Activated CD8-positive, alpha-beta T cell treated with anti-CD3 and anti-CD28 coated beads for 36 hours (primary cell): Measurements from ENCODE around the gene MST1R. TPM values are rescaled to one million over a fixed set of nuclear protein-coding genes. Genes with fewer than 3 reads are reported as not detected.

ENCODE experiments used
- ATAC-seq: fragments of 200-7000 bp; cut with Tn5 transposase; one replicate; pipeline ENCODE4 v1.10.0; 2021; ENCODE audit warnings: mild to moderate bottlenecking, moderate library complexity
- CTCF ChIA-PET: fragments of 350-600 bp; sonication (Branson Sonifier 250); formaldehyde crosslinking; loops from one replicate; lab custom pipeline; 2021; ENCODE audit warnings: antibody characterized with exemption; lab: Charles Lee
- POLR2A ChIA-PET: fragments of 350-600 bp; sonication (Branson Sonifier 250); formaldehyde crosslinking; loops from one replicate; lab custom pipeline; 2021; ENCODE audit warnings: antibody characterized with exemption; lab: Charles Lee
- DNase-seq: peaks from one replicate; pipeline ENCODE4 v3.0.0-alpha.2; 2020
- H3K27ac Mint-ChIP-seq: one replicate; pipeline ENCODE4 v1.8.0; 2021; ENCODE audit warnings: mild to moderate bottlenecking, mixed read lengths
- H3K27me3 Mint-ChIP-seq: one replicate; pipeline ENCODE4 v1.8.0; 2021; ENCODE audit warnings: mixed read lengths
- H3K36me3 Mint-ChIP-seq: one replicate; pipeline ENCODE4 v1.8.0; 2021; ENCODE audit warnings: low read depth, mixed read lengths
- H3K4me1 Mint-ChIP-seq: one replicate; pipeline ENCODE4 v1.8.0; 2021; ENCODE audit warnings: low read depth, mixed read lengths
- H3K4me3 Mint-ChIP-seq: one replicate; pipeline ENCODE4 v1.8.0; 2021; ENCODE audit warnings: mild to moderate bottlenecking, moderate library complexity, mixed read lengths
- H3K9me3 Mint-ChIP-seq: one replicate; pipeline ENCODE4 v1.8.0; 2021; ENCODE audit warnings: mixed read lengths
- CTCF ChIP-seq: fragments of 200-600 bp; IDR thresholded peaks from one replicate; pipeline ENCODE4 v1.8.0; 2022; ENCODE audit warnings: antibody characterized with exemption, mild to moderate bottlenecking
- intact Hi-C: fragments of 100-400 bp; cut with micrococcal nuclease; formaldehyde crosslinking; loops from one replicate; pipeline ENCODE4 v1.10.0; 2022
- total RNA-seq, 2 experiments: library from RNA; stranded (reverse); gene quantifications; one replicate each; pipeline ENCODE4 v1.2.3, GENCODE V29; 2021

MST1R gene
- total RNA-seq, 2 experiments from 2014 or later, result 0.79 to 1.1 TPM

- Mint-ChIP-seq H3K4me1 (peaks cover 2% of the 10 kb centered on the region), H3K27me3 (no peaks in the 10 kb centered on the region), H3K4me3 (no peak overlapping the region), H3K9me3 (no peaks in the 10 kb centered on the region), H3K27ac (no peak overlapping the region), H3K36me3 (peaks cover 7% of the 10 kb centered on the region)
- intact Hi-C loops, result no loop called here
- ATAC-seq, result no peak
- CTCF ChIA-PET, result interaction anchor here (1.4 kb wide), 1 partner anchor 74 kb away, joined by 3 read pairs; no protein-coding TSS in a partner anchor
- no peak for TF ChIP-seq CTCF
- POLR2A ChIA-PET, result no interaction called here
- no peak for DNase-seq
Observed at GRCh38 chr3:49912881-49913281, 9.2 kb upstream of the MST1R start.

GRCh38 chr3:49911611-49912010 is 7.9 kb upstream of the MST1R start:
- H3K27me3 Mint-ChIP-seq, result no peaks in the 10 kb centered on the region
- no peak for DNase-seq

GRCh38 chr3:49911124-49911420 is 7.4 kb upstream of the MST1R start:
- ATAC-seq, result no peak
- H3K27ac Mint-ChIP-seq, result no peak overlapping the region
- H3K27me3 Mint-ChIP-seq, result no peaks in the 10 kb centered on the region
- ChIA-PET POLR2A (no interaction called here), CTCF (interaction anchor here (1.0 to 1.2 kb wide), 2 partner anchors 12 to 72 kb away, joined by 3 read pairs; no protein-coding TSS in a partner anchor)
- no peak for DNase-seq
- peaks cover 7% of the 10 kb centered on the region for H3K36me3 Mint-ChIP-seq
- peaks cover 10% of the 10 kb centered on the region for H3K4me1 Mint-ChIP-seq
- intact Hi-C loops, result no loop called here
- TF ChIP-seq CTCF, result no peak
- H3K9me3 Mint-ChIP-seq, result no peaks in the 10 kb centered on the region
- no peak overlapping the region for H3K4me3 Mint-ChIP-seq

More at GRCh38 chr3:49911611-49912010, 7.9 kb upstream of the MST1R start:
- peaks cover 5% of the 10 kb centered on the region for H3K4me1 Mint-ChIP-seq
- H3K27ac Mint-ChIP-seq, result no peak overlapping the region
- peaks cover 7% of the 10 kb centered on the region for H3K36me3 Mint-ChIP-seq
- ChIA-PET POLR2A (interaction anchor here (0.9 kb wide), 1 partner anchor 18 kb away, joined by 4 read pairs; the partner anchor contains the start of gene MON1A), CTCF (interaction anchor here (1.2 to 1.4 kb wide), 2 partner anchors 12 to 73 kb away, joined by 3 read pairs; no protein-coding TSS in a partner anchor)
- ATAC-seq, result no peak
- H3K9me3 Mint-ChIP-seq, result no peaks in the 10 kb centered on the region
- TF ChIP-seq CTCF, result no peak
- H3K4me3 Mint-ChIP-seq, result no peak overlapping the region
- intact Hi-C loops, result no loop called here

GRCh38 chr3:49910409-49911123 is 6.9 kb upstream of the MST1R start:
- no peak for TF ChIP-seq CTCF
- ATAC-seq (no peak), DNase-seq (no peak)
- H3K4me1 Mint-ChIP-seq, result peaks cover 14% of the 10 kb centered on the region
- H3K27ac Mint-ChIP-seq, result no peak overlapping the region
- CTCF ChIA-PET, result interaction anchor here (1.0 to 2.8 kb wide), 3 partner anchors 11 to 71 kb away, joined by 3 to 15 read pairs (median 3); no protein-coding TSS in a partner anchor
- H3K36me3 Mint-ChIP-seq, result peaks cover 6% of the 10 kb centered on the region
- no peak overlapping the region for H3K4me3 Mint-ChIP-seq
- H3K9me3 Mint-ChIP-seq, result no peaks in the 10 kb centered on the region
- no peaks in the 10 kb centered on the region for H3K27me3 Mint-ChIP-seq
- POLR2A ChIA-PET, result no interaction called here
- intact Hi-C loops, result no loop called here
